Kidney epithelial cell (primary cell): ENCODE data around the gene HMGN3. TPM values are rescaled to one million over a fixed set of nuclear protein-coding genes. Genes with fewer than 3 reads are reported as not detected.
A peak's percentile ranks its signal among the peaks of the same experiment; 100 is the strongest.

Experiments used
- DNase-seq: peaks from one replicate; pipeline ENCODE4 v3.0.0-alpha.2; 2010; ENCODE audit warnings: low read depth
- H3K27me3 ChIP-seq: 2 replicates; pipeline ENCODE4 v1.6.0; 2011; ENCODE audit warnings: low read length; ENCODE audit not compliant: control insufficient read depth, insufficient read depth
- H3K36me3 ChIP-seq: 2 replicates; pipeline ENCODE4 v1.5.1; 2011; ENCODE audit warnings: low read length; ENCODE audit not compliant: control insufficient read depth, insufficient read depth
- H3K4me3 ChIP-seq: 2 replicates; pipeline ENCODE4 v1.5.1; 2011; ENCODE audit warnings: low read depth, mild to moderate bottlenecking, control low read depth, low read length
- total RNA-seq: library from RNA; depleted of rRNA; stranded (reverse); fragments of >200 nt; gene quantifications from 2 replicates; pipeline ENCODE4 v1.2.3, GENCODE V29; 2015
- TF ChIP-seq, protein P1 (sequence below): IDR thresholded peaks from 2 replicates; pipeline ENCODE4 v1.5.1; 2011; ENCODE audit warnings: mild to moderate bottlenecking, moderate library complexity, low read length, control low read depth, inconsistent platforms; ENCODE audit not compliant: insufficient read depth, poor library complexity, severe bottlenecking

Gene HMGN3
- total RNA-seq, 1 donor from 2014 or later, result 35.3 TPM

DNA sequence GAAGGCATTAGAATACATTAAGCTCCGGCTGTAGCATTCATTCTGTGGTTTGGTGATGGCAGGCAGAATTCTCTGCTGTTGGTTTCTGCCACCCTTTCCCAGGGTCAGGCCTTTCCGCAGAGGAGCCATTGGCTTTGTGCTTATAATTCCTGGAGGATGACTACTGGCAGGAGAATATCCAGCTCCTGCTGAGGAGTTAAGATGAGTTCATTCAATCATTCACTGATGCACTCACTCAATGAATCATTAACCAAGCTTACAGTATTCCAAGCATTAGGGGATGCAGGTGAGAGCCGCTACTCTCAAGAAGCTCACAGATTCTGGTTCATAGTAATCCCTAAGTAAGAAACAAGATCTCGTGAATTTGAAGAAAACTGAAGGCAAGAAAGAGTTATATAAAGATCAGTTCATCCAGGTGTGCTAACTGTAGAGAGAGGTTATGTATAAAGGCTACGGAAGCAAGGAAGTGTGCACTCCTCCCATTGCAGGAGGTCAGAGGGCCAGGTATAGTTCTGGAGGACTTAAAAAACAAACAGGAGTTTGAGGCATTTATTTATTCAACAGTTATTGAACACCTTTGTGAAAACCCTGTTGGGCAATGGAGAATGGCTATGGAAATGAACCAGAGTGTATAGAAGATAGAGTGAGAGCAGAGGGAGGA, 75.5 kb downstream of the HMGN3 start:
- TF ChIP-seq, protein P1, sequence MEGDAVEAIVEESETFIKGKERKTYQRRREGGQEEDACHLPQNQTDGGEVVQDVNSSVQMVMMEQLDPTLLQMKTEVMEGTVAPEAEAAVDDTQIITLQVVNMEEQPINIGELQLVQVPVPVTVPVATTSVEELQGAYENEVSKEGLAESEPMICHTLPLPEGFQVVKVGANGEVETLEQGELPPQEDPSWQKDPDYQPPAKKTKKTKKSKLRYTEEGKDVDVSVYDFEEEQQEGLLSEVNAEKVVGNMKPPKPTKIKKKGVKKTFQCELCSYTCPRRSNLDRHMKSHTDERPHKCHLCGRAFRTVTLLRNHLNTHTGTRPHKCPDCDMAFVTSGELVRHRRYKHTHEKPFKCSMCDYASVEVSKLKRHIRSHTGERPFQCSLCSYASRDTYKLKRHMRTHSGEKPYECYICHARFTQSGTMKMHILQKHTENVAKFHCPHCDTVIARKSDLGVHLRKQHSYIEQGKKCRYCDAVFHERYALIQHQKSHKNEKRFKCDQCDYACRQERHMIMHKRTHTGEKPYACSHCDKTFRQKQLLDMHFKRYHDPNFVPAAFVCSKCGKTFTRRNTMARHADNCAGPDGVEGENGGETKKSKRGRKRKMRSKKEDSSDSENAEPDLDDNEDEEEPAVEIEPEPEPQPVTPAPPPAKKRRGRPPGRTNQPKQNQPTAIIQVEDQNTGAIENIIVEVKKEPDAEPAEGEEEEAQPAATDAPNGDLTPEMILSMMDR, result no peak
- H3K27me3 ChIP-seq, result no peaks in the 10 kb centered on the region
- DNase-seq, result peak; percentile 86
- H3K36me3 ChIP-seq, result no peaks in the 10 kb centered on the region
- no peak overlapping the region for H3K4me3 ChIP-seq

DNA sequence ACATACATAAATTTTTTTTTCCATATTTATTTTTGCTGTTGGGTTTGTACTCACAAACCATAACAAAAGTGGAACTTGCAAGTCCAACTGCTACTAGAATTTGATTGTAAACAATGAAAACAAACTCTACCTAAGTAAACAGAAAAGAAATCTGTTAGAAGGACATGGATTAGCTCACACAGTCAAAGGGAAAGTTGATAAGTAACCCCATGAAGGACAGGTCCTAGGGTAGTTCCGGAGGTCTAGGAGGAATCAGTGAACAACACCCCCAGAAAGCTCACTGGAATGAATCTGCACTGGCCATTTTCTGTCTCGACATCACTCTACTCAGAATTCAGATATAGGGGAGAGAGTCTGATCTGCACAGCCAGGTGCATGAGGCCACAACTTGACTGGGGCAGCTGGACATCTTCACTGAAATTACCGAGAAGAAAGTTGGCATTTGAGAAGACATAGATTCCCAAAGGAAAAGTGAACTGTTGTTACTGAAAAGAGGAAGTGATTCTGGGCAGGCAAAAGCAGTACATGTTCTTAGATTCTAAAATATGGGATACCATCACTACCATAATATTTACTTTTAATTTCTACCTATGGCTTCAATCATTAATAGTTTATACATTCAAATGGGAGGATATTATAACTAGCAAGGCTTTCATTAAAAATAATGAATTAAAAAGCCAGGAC, 76.4 kb downstream of the HMGN3 start:
- Histone ChIP-seq H3K4me3 (no peak overlapping the region), H3K27me3 (no peaks in the 10 kb centered on the region), H3K36me3 (no peaks in the 10 kb centered on the region)
- no peak for DNase-seq
- TF ChIP-seq, protein P1, result no peak

DNA sequence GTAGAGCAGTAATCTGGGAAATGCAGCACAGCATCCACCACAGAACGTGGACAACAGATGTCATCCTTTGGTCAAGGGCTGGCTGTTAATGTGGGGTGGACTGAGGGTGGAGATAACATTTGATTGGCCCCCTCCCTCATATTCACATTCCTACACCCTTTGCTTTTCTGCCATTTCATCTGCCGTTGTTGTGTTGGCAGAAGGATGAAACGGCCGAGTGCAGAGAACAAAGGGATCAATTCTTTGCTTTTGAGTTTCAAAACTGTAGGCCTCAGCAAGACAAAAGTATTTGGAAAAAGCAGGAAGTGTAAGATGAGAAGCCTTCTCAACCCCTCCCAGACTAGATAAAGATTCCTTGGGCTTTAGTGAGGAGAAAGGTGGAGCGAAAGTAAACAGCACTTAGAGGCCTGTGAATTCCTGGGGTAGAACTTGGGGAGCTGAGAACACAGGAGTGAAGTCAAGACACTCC, 82.2 kb downstream of the HMGN3 start:
- no peak overlapping the region for H3K4me3 ChIP-seq
- no peak for DNase-seq
- H3K27me3 ChIP-seq, result no peaks in the 10 kb centered on the region
- H3K36me3 ChIP-seq, result no peaks in the 10 kb centered on the region
- TF ChIP-seq, protein P1, result no peak

Other genes starting within 250 kb of the HMGN3 start
- gene PHIP, start 156.4 kb downstream of the HMGN3 start, total RNA-seq, result 14.6 and 15.5 TPM in 2 replicates